HepG2 (cell line): ENCODE measurements around the gene QRFP.

Experiments used
- CCAR2 ChIP-seq: fragments of 200-400 bp; formaldehyde crosslinking; optimal IDR thresholded peaks from 2 replicates; pipeline ENCODE3; 2018; ENCODE audit warnings: low read depth, mild to moderate bottlenecking, low read length, moderate library complexity
- CTCF ChIP-seq: sonication (generic); formaldehyde crosslinking; IDR thresholded peaks from 2 replicates; pipeline ENCODE4 v1.5.0; 2020; ENCODE audit warnings: mild to moderate bottlenecking, missing genetic modification reagents, moderate library complexity
- DDIT3 ChIP-seq: sonication (generic); formaldehyde crosslinking; IDR thresholded peaks from 2 replicates; pipeline ENCODE4 v1.4.0; 2020; ENCODE audit warnings: mild to moderate bottlenecking, missing genetic modification reagents
- EP300 ChIP-seq, 3 experiments: sonication (generic) in 1 of 3; formaldehyde crosslinking in 1 of 3; IDR thresholded peaks; 2 replicates each; pipeline versions ENCODE4 v1.5.1 to v1.6.1; 2011 to 2020; ENCODE audit warnings: low read depth in 2 of 3, low read length in 2 of 3, borderline replicate concordance in 1 of 3, improper control_type of control experiment in 1 of 3, mild to moderate bottlenecking in 1 of 3, missing genetic modification reagents in 1 of 3, moderate library complexity in 1 of 3
- FOXP1 ChIP-seq, 2 experiments: fragments of 450-650 bp in 1 of 2; IDR thresholded peaks; 2 replicates each; pipeline ENCODE4 v1.6.1; 2017 to 2018; ENCODE audit warnings: antibody characterized with exemption in 1 of 2
- POLR2A ChIP-seq, 2 experiments: IDR thresholded peaks; 2 replicates each; pipeline ENCODE4 v1.6.1; 2011; ENCODE audit warnings: low read depth in 2 of 2, low read length in 2 of 2, mild to moderate bottlenecking in 1 of 2, moderate library complexity in 1 of 2; ENCODE audit not compliant: insufficient read depth in 1 of 2
- RAD21 ChIP-seq: fragments of 450-650 bp; formaldehyde crosslinking; IDR thresholded peaks from 2 replicates; pipeline ENCODE4 v1.5.0; 2020; ENCODE audit warnings: mild to moderate bottlenecking
- REL ChIP-seq: sonication (generic); formaldehyde crosslinking; conservative IDR thresholded peaks from 2 replicates; pipeline ENCODE4 v1.8.0; 2022; ENCODE audit warnings: mild to moderate bottlenecking, missing genetic modification reagents, moderate library complexity
- ZNF3 ChIP-seq: IDR thresholded peaks from 2 replicates; pipeline ENCODE4 v1.7.0; 2017; ENCODE audit warnings: inconsistent platforms
- ZNF724P ChIP-seq: sonication (generic); formaldehyde crosslinking; IDR thresholded peaks from 2 replicates; pipeline ENCODE4 v1.8.0; 2022; ENCODE audit warnings: missing genetic modification reagents, borderline replicate concordance
- ZNF772 ChIP-seq: sonication (generic); formaldehyde crosslinking; IDR thresholded peaks from 2 replicates; pipeline ENCODE4 v1.5.0; 2020; ENCODE audit warnings: mild to moderate bottlenecking, missing genetic modification reagents

- TF ChIP-seq DDIT3 (CRISPR knock-in tag) (no peak), ZNF3 (CRISPR knock-in tag) (no peak), ZNF772 (CRISPR knock-in tag) (no peak), CTCF (CRISPR knock-in tag) (no peak), EP300 (IDR thresholded peaks at IDR 0.05; ENCODE audit: low read depth in 2 of 2, low read length in 2 of 2) (no peak), EP300 (CRISPR knock-in tag; IDR thresholded peaks at IDR 0.05; ENCODE audit: borderline replicate concordance) (no peak), REL (CRISPR knock-in tag) (no peak), RAD21 (CRISPR knock-in tag) (no peak), CCAR2 (no peak), POLR2A (IDR thresholded peaks at IDR 0.05; ENCODE audit: insufficient read depth in 1 of 2, low read depth in 2 of 2, low read length in 2 of 2) (no peak), FOXP1 (IDR thresholded peaks at IDR 0.05) (no peak), FOXP1 (CRISPR knock-in tag; IDR thresholded peaks at IDR 0.05) (no peak), ZNF724P (no peak)
Observed at GRCh38 chr9:130870491-130871381, 25.9 kb downstream of the QRFP start.
